Lung microvascular endothelial cell (primary cell): ENCODE data around the gene SLC6A3. TPM values are rescaled to one million over a fixed set of nuclear protein-coding genes. Genes with fewer than 3 reads are reported as not detected.
"Not testable (repeated sequence)": the region's sequence is repeated elsewhere in the genome, so short reads cannot be mapped to it uniquely, and the experiment has no call there.

Experiments
- DNase-seq, 2 donors: peaks; one replicate each; pipeline versions ENCODE4 v3.0.0 to v3.0.0-alpha.2; 2010; ENCODE audit warnings: low read depth in 2 of 2
- total RNA-seq: library from RNA; depleted of rRNA; stranded (reverse); fragments of >200 nt; gene quantifications from 2 replicates; pipeline ENCODE4 v1.2.1, GENCODE V29; 2014

Gene SLC6A3
- total RNA-seq, 1 donor from 2014 or later, result not detected

GRCh38 chr5:1422522-1422921, 22.7 kb downstream of the SLC6A3 start:
- DNase-seq, result not testable (repeated sequence)

- no peak for DNase-seq
These were observed 23.5 kb downstream of the SLC6A3 start for GRCh38 chr5:1421521-1422341.

- no peak for DNase-seq
These were observed 24.7 kb downstream of the SLC6A3 start for GRCh38 chr5:1420211-1421195.

GRCh38 chr5:1419476-1420210, 25.6 kb downstream of the SLC6A3 start:
- DNase-seq, result no peak

GRCh38 chr5:1418921-1419280, 26.3 kb downstream of the SLC6A3 start:
- no peak for DNase-seq

GRCh38 chr5:1418238-1418920, 26.9 kb downstream of the SLC6A3 start:
- DNase-seq, result no peak

GRCh38 chr5:1417586-1418225, 27.5 kb downstream of the SLC6A3 start:
- no peak for DNase-seq

- DNase-seq, result no peak
These were observed 28.3 kb downstream of the SLC6A3 start for GRCh38 chr5:1416856-1417469.

GRCh38 chr5:1415626-1416360, 29.4 kb downstream of the SLC6A3 start:
- no peak for DNase-seq

GRCh38 chr5:1415059-1415425, 30.2 kb downstream of the SLC6A3 start:
- no peak for DNase-seq

GRCh38 chr5:1414311-1415058, 30.8 kb downstream of the SLC6A3 start:
- no peak for DNase-seq

- DNase-seq, result no peak
These were observed 31.5 kb downstream of the SLC6A3 start for GRCh38 chr5:1413611-1414241.

GRCh38 chr5:1413211-1413610, 32.0 kb downstream of the SLC6A3 start:
- no peak for DNase-seq

- no peak for DNase-seq
These were observed 32.6 kb downstream of the SLC6A3 start for GRCh38 chr5:1412621-1413020.

GRCh38 chr5:1412163-1412562, 33.1 kb downstream of the SLC6A3 start:
- DNase-seq, result no peak

- DNase-seq, result no peak
These were observed 34.1 kb downstream of the SLC6A3 start for GRCh38 chr5:1411099-1411498.

- no peak for DNase-seq
These were observed 34.9 kb downstream of the SLC6A3 start for GRCh38 chr5:1410156-1411014.
